Esophagus muscularis mucosa (tissue), 4 donors: ENCODE results near the gene VPS35L. TPM values are rescaled to one million over a fixed set of nuclear protein-coding genes. Genes with fewer than 3 reads are reported as not detected.
A peak's percentile ranks its signal among the peaks of the same experiment; 100 is the strongest.
"Not testable (repeated sequence)": the region's sequence is repeated elsewhere in the genome, so short reads cannot be mapped to it uniquely, and the experiment has no call there.

Source experiments
- DNase-seq: peaks from one replicate; pipeline ENCODE4 v3.0.0-alpha.2; 2017; ENCODE audit errors: extremely low spot score
- H3K27ac ChIP-seq, 4 donors: fragments of 200-600 bp; sonication (generic); replicated peaks in 1 of 4; 1 replicate in 3 of 4; 2 replicates in 1 of 4; pipeline ENCODE4 v1.5.1; 2016 to 2019; ENCODE audit warnings: mild to moderate bottlenecking in 1 of 4
- H3K27me3 ChIP-seq, 4 donors: fragments of 200-600 bp; sonication (generic); one replicate each; pipeline versions ENCODE4 v1.5.1 to v1.6.0; 2016 to 2019
- H3K36me3 ChIP-seq, 4 donors: fragments of 200-600 bp; sonication (generic); one replicate each; pipeline ENCODE4 v1.5.1; 2016 to 2019
- H3K4me1 ChIP-seq, 4 donors: fragments of 200-600 bp; sonication (generic); one replicate each; pipeline ENCODE4 v1.5.1; 2016 to 2019
- H3K4me3 ChIP-seq, 4 donors: fragments of 200-600 bp; sonication (generic); 1 replicate in 2 of 4; 2 replicates in 2 of 4; pipeline ENCODE4 v1.5.1; 2016 to 2019; ENCODE audit warnings: mild to moderate bottlenecking in 4 of 4, moderate library complexity in 1 of 4
- H3K9me3 ChIP-seq, 4 donors: fragments of 200-600 bp; sonication (generic); 1 replicate in 3 of 4; 2 replicates in 1 of 4; pipeline ENCODE4 v1.5.1; 2016 to 2019
- CTCF ChIP-seq, 3 experiments: fragments of 200-600 bp in 2 of 3; fragments of 450-650 bp in 1 of 3; sonication (generic) in 2 of 3; IDR thresholded peaks; one replicate each; pipeline ENCODE4 v1.5.1; 2017 to 2019; ENCODE audit warnings: antibody characterized with exemption in 3 of 3, mild to moderate bottlenecking in 2 of 3, moderate library complexity in 1 of 3
- EP300 ChIP-seq: sonication (generic); formaldehyde crosslinking; IDR thresholded peaks from one replicate; pipeline ENCODE4 v1.6.1; 2017; ENCODE audit warnings: antibody characterized with exemption
- POLR2A ChIP-seq: fragments of 450-650 bp; IDR thresholded peaks from one replicate; pipeline ENCODE4 v1.6.1; 2017; ENCODE audit warnings: antibody characterized with exemption, moderate library complexity, mild to moderate bottlenecking, low read depth
- POLR2AphosphoS5 ChIP-seq, 2 donors: sonication (generic); formaldehyde crosslinking; IDR thresholded peaks; one replicate each; pipeline ENCODE4 v1.6.1; 2017; ENCODE audit warnings: antibody characterized with exemption in 2 of 2
- WGBS: methylation state at CpG from one replicate; pipeline ENCODE4 v1.1.5; 2018; 5-methylcytosine and 5-hydroxymethylcytosine counted together
- intact Hi-C: fragments of 100-400 bp; cut with DNase I; formaldehyde crosslinking; loops from one replicate; pipeline ENCODE4 v1.15.1; 2023
- total RNA-seq, 4 donors: library from RNA; depleted of rRNA; stranded (reverse); fragments of >200 nt; gene quantifications; one replicate each; pipeline versions ENCODE4 v1.1.0 to v1.2.1, GENCODE V29; 2016

Gene VPS35L
- total RNA-seq, 4 donors from 2014 or later, result 35.5 to 47.0 (median 38.1) TPM

- no peak overlapping the region for H3K4me3 ChIP-seq
Measured at GRCh38 chr16:19666477-19666876, 111.0 kb downstream of the VPS35L start.

GRCh38 chr16:19672378-19672777 is 116.9 kb downstream of the VPS35L start:
- H3K4me1 ChIP-seq, result peaks cover 5 to 11% (median 9%) of the 10 kb centered on the region in 4 donors
- 100% methylated on average over 4 of the region's 4 CpGs for WGBS
- H3K27me3 ChIP-seq, result no peaks in the 10 kb centered on the region
- H3K27ac ChIP-seq, result no peak overlapping the region
- intact Hi-C loops, result no loop called here
- H3K9me3 ChIP-seq, result no peaks in the 10 kb centered on the region
- H3K36me3 ChIP-seq, result peaks cover 33 to 73% (median 41%) of the 10 kb centered on the region in 4 donors
- no peak for TF ChIP-seq EP300
- no peak for TF ChIP-seq POLR2AphosphoS5 (IDR thresholded peaks at IDR 0.05)
- no peak for TF ChIP-seq CTCF (IDR thresholded peaks at IDR 0.05)
- TF ChIP-seq POLR2A, result no peak
- DNase-seq, result no peak
- no peak overlapping the region for H3K4me3 ChIP-seq

More at GRCh38 chr16:19666477-19666876, 111.0 kb downstream of the VPS35L start:
- H3K27ac ChIP-seq, result peak overlapping the region in 3 of 4 donors; percentile 11 to 49 (median 22)
- no peak for DNase-seq
- H3K27me3 ChIP-seq, result no peaks in the 10 kb centered on the region
- H3K36me3 ChIP-seq, result peaks cover 16 to 44% (median 29%) of the 10 kb centered on the region in 4 donors
- no peaks in the 10 kb centered on the region for H3K9me3 ChIP-seq
- 32% methylated on average over 3 of the region's 3 CpGs for WGBS
- H3K4me1 ChIP-seq, result peaks cover 19 to 25% (median 24%) of the 10 kb centered on the region in 4 donors
- TF ChIP-seq EP300 (no peak), POLR2A (no peak), POLR2AphosphoS5 (IDR thresholded peaks at IDR 0.05) (no peak), CTCF (IDR thresholded peaks at IDR 0.05) (no peak)
- intact Hi-C loops, result no loop called here

GRCh38 chr16:19674485-19674884 is 119.0 kb downstream of the VPS35L start:
- H3K4me3 ChIP-seq, result no peak overlapping the region
- H3K4me1 ChIP-seq, result no peaks in the 10 kb centered on the region
- 98% methylated on average over 5 of the region's 5 CpGs for WGBS
- TF ChIP-seq POLR2AphosphoS5 (IDR thresholded peaks at IDR 0.05) (no peak), EP300 (no peak), POLR2A (no peak), CTCF (IDR thresholded peaks at IDR 0.05) (no peak)
- H3K36me3 ChIP-seq, result peaks cover 31 to 74% (median 38%) of the 10 kb centered on the region in 4 donors
- intact Hi-C loops, result no loop called here
- H3K27ac ChIP-seq, result no peak overlapping the region
- H3K27me3 ChIP-seq, result no peaks in the 10 kb centered on the region
- no peak for DNase-seq
- no peaks in the 10 kb centered on the region for H3K9me3 ChIP-seq

GRCh38 chr16:19677402-19677801 is 121.9 kb downstream of the VPS35L start:
- H3K9me3 ChIP-seq, result no peaks in the 10 kb centered on the region
- DNase-seq, result no peak
- no peak overlapping the region for H3K27ac ChIP-seq
- no peaks in the 10 kb centered on the region for H3K27me3 ChIP-seq
- intact Hi-C loops, result no loop called here
- TF ChIP-seq CTCF (IDR thresholded peaks at IDR 0.05) (no peak), EP300 (no peak), POLR2AphosphoS5 (IDR thresholded peaks at IDR 0.05) (no peak)
- 84% methylated on average over 7 of the region's 7 CpGs for WGBS
- H3K4me3 ChIP-seq, result no peak overlapping the region
- H3K4me1 ChIP-seq, result no peaks in the 10 kb centered on the region
- peaks cover 15 to 75% (median 27%) of the 10 kb centered on the region in 4 donors for H3K36me3 ChIP-seq

GRCh38 chr16:19678804-19679203 is 123.3 kb downstream of the VPS35L start:
- TF ChIP-seq CTCF (IDR thresholded peaks at IDR 0.05) (no peak), POLR2A (no peak), EP300 (no peak), POLR2AphosphoS5 (IDR thresholded peaks at IDR 0.05) (no peak)
- no peak overlapping the region for H3K27ac ChIP-seq
- WGBS, result 86% methylated on average over 7 of the region's 7 CpGs

GRCh38 chr16:19679281-19679680 is 123.8 kb downstream of the VPS35L start:
- 94% methylated on average over 6 of the region's 6 CpGs for WGBS
- H3K4me3 ChIP-seq, intact Hi-C loops, DNase-seq, H3K27me3 ChIP-seq, H3K4me1 ChIP-seq, H3K27ac ChIP-seq, H3K9me3 ChIP-seq: not testable (repeated sequence)
- H3K36me3 ChIP-seq, result peaks cover 32 to 80% (median 42%) of the 10 kb centered on the region in 4 donors

More at GRCh38 chr16:19678804-19679203, 123.3 kb downstream of the VPS35L start:
- no peaks in the 10 kb centered on the region for H3K4me1 ChIP-seq
- peaks cover 27 to 77% (median 37%) of the 10 kb centered on the region in 4 donors for H3K36me3 ChIP-seq
- intact Hi-C loops, result no loop called here
- no peak for DNase-seq
- H3K4me3 ChIP-seq, result no peak overlapping the region
- H3K9me3 ChIP-seq, result no peaks in the 10 kb centered on the region
- no peaks in the 10 kb centered on the region for H3K27me3 ChIP-seq
